Testis (tissue), 3 donors: ENCODE measurements around the gene ABTB2. TPM values are rescaled to one million over a fixed set of nuclear protein-coding genes. Genes with fewer than 3 reads are reported as not detected.

Experiments used
- DNase-seq: peaks from one replicate; pipeline ENCODE4 v3.0.0-alpha.2; 2019
- H3K27ac ChIP-seq, 2 donors: fragments of 200-600 bp; sonication (generic); one replicate each; pipeline ENCODE4 v1.5.1; 2019
- H3K27me3 ChIP-seq: fragments of 200-600 bp; sonication (generic); one replicate; pipeline ENCODE4 v1.5.1; 2019
- H3K36me3 ChIP-seq: fragments of 200-600 bp; sonication (generic); one replicate; pipeline ENCODE4 v1.5.1; 2017; ENCODE audit warnings: low read depth; ENCODE audit errors: missing control alignments
- H3K4me1 ChIP-seq: fragments of 200-600 bp; sonication (generic); one replicate; pipeline ENCODE4 v1.5.1; 2019
- H3K4me3 ChIP-seq, 2 donors: fragments of 200-600 bp; sonication (generic); one replicate each; pipeline ENCODE4 v1.5.1; 2017 to 2019
- H3K9me3 ChIP-seq: fragments of 200-600 bp; sonication (generic); one replicate; pipeline ENCODE4 v1.5.1; 2017
- CTCF ChIP-seq, 3 experiments: fragments of 450-650 bp in 2 of 3; fragments of 200-600 bp in 1 of 3; sonication (generic) in 1 of 3; IDR thresholded peaks; one replicate each; pipeline ENCODE4 v1.5.1; 2016 to 2019; ENCODE audit warnings: antibody characterized with exemption in 3 of 3, mild to moderate bottlenecking in 2 of 3, moderate library complexity in 1 of 3
- POLR2A ChIP-seq: fragments of 450-650 bp; IDR thresholded peaks from one replicate; pipeline ENCODE4 v1.6.1; 2017; ENCODE audit warnings: antibody characterized with exemption, mild to moderate bottlenecking, moderate library complexity
- WGBS, 2 donors: methylation state at CpG; one replicate each; pipeline ENCODE4 v1.1.5; 2018; 5-methylcytosine and 5-hydroxymethylcytosine counted together
- intact Hi-C: fragments of 100-400 bp; cut with DNase I; formaldehyde crosslinking; loops from one replicate; pipeline ENCODE4 v1.15.1; 2023; ENCODE audit warnings: low total_unique reads
- polyA plus RNA-seq: library from polyadenylated mRNA; stranded (reverse); fragments of 350-450 nt; fragmentation: Illumina TruSeq; extraction: RNeasy Lipid Tissue Mini Kit (QIAGEN cat#74804); gene quantifications from one replicate; pipeline ENCODE4 v1.2.3, GENCODE V29; 2014; ENCODE audit warnings: low read depth, low replicate concordance; ENCODE audit not compliant: insufficient read depth
- total RNA-seq, 2 donors: library from RNA; depleted of rRNA; stranded (reverse); fragments of >200 nt; gene quantifications; one replicate each; pipeline ENCODE4 v1.2.3, GENCODE V29; 2016

Gene ABTB2
- total and polyA plus RNA-seq, 3 donors from 2014 or later, result 5.8 to 12.1 (median 8.9) TPM

DNA sequence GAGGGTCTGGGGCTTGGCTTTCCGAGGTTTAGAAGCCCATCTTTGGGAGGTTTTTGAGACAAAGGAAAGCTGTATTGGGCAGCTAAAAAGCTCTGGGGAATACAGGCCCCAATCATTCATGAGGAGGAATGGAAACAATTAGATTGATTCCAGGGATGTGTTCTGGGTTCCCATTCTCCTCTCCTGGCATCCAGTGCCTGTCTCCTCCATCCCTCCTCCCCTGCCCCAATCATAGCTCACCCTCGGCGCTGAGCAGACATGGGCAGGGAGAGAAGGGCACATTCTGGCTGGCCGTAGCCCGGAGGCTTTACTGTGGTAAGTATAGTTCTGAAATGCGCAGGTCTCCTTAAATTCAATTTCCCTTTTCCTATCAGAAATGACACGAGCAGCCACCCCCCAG, 42.4 kb downstream of the ABTB2 start:
- Histone ChIP-seq H3K27ac (no peak overlapping the region), H3K27me3 (no peaks in the 10 kb centered on the region), H3K4me3 (no peak overlapping the region), H3K9me3 (no peaks in the 10 kb centered on the region), H3K4me1 (peaks cover 17% of the 10 kb centered on the region), H3K36me3 (no peaks in the 10 kb centered on the region)
- WGBS, 2 donors, result 85 to 91% methylated on average over 7 of the region's 7 CpGs
- TF ChIP-seq CTCF (IDR thresholded peaks at IDR 0.05), result no peak
- no peak for TF ChIP-seq POLR2A
- intact Hi-C loops, result no loop called here
- DNase-seq, result no peak

DNA sequence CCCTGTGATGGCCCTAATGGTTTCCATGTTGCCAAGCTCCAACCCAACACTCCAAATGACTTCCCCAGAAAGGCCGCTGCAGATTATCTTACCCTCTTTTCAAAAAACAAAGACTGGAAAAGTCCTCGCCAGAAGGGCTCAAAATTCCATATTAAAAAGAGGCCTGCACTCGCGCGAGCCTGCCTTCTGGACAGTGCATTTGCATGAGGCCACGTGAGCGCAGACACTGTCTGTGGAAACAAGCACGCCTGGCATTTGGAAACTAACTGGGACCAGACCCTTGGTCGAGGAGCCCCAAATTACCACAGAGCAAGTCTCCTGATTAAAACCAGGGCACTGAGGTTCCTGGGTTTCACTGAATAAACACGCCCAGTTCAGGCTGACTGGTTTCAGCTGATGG, 42.9 kb downstream of the ABTB2 start:
- WGBS, 2 donors, result 93 to 94% methylated on average over 10 of the region's 10 CpGs
- intact Hi-C loops, result no loop called here
- Histone ChIP-seq H3K9me3 (no peaks in the 10 kb centered on the region), H3K36me3 (no peaks in the 10 kb centered on the region), H3K4me3 (no peak overlapping the region), H3K27me3 (no peaks in the 10 kb centered on the region), H3K4me1 (peaks cover 17% of the 10 kb centered on the region), H3K27ac (no peak overlapping the region)
- DNase-seq, result no peak
- TF ChIP-seq POLR2A (no peak), CTCF (IDR thresholded peaks at IDR 0.05) (no peak)

DNA sequence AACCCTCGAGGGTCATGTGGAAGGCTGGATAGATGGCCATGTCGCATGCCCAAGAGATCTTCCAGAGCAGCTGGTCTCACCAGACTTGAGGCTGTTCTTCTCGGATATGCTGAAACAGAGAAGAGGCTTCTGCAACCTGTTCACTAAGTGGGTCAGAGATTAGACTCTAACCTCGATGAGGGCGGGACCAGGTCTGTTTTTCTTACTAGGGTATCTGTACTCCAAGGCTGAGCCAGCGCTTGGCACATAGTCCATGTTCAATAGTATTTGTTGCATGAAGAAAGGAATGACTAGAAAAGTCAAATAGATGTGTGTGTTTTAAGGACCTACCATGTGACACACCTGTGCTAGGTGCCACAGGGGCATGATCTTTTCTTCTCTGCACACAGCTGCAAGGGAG, 43.6 kb downstream of the ABTB2 start:
- intact Hi-C loops, result no loop called here
- no peak for TF ChIP-seq CTCF (IDR thresholded peaks at IDR 0.05)
- no peak for TF ChIP-seq POLR2A
- H3K27me3 ChIP-seq, result no peaks in the 10 kb centered on the region
- 93 to 95% methylated on average over 6 of the region's 6 CpGs for WGBS, 2 donors
- no peaks in the 10 kb centered on the region for H3K9me3 ChIP-seq
- H3K36me3 ChIP-seq, result no peaks in the 10 kb centered on the region
- peaks cover 17% of the 10 kb centered on the region for H3K4me1 ChIP-seq
- DNase-seq, result no peak
- no peak overlapping the region for H3K4me3 ChIP-seq
- H3K27ac ChIP-seq, result no peak overlapping the region

GRCh38 chr11:34313099-34313517, 44.7 kb downstream of the ABTB2 start:
- WGBS, 2 donors, result 54 to 69% methylated on average over 5 to 6 of the region's 6 CpGs
- Histone ChIP-seq H3K4me1 (peaks cover 14% of the 10 kb centered on the region), H3K9me3 (no peaks in the 10 kb centered on the region), H3K27ac (no peak overlapping the region), H3K27me3 (no peaks in the 10 kb centered on the region), H3K4me3 (no peak overlapping the region), H3K36me3 (no peaks in the 10 kb centered on the region)
- intact Hi-C loops, result no loop called here
- DNase-seq, result no peak
- TF ChIP-seq POLR2A, result no peak
- TF ChIP-seq CTCF (IDR thresholded peaks at IDR 0.05), result no peak

DNA sequence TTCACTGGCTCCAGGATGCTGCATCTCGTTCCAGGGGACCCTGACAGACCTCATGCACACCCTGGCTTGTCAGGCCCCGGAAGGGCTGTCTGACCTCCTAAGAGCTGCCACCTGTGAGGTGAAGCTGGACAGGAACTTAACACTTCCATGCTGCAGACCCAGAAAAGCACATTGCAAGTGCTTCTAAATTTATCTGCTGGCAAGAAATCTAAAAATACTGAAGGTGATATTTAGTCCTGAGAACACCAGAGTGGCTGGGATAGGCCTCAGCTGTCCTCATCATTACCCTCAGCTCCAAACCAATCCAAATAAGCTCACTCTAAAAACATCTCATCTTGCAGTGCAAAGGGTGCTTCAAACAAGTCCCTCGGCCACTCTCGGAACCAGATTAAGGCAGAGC, 46.7 kb downstream of the ABTB2 start:
- no peak for DNase-seq
- intact Hi-C loops, result no loop called here
- Histone ChIP-seq H3K4me3 (no peak overlapping the region), H3K4me1 (peaks cover 3% of the 10 kb centered on the region), H3K9me3 (no peaks in the 10 kb centered on the region), H3K36me3 (no peaks in the 10 kb centered on the region), H3K27ac (no peak overlapping the region), H3K27me3 (no peaks in the 10 kb centered on the region)
- TF ChIP-seq POLR2A (no peak), CTCF (IDR thresholded peaks at IDR 0.05) (no peak)
- WGBS, 2 donors, result 74 to 80% methylated on average over 3 to 4 of the region's 4 CpGs
